PC-9 (cell line): ENCODE measurements around the gene UBQLN1. TPM values are rescaled to one million over a fixed set of nuclear protein-coding genes. Genes with fewer than 3 reads are reported as not detected.

Experiments
- BruUV-seq: library from RNA; stranded (reverse); fragments of 400-500 nt; replicated peaks from 2 replicates; lab custom pipeline; 2021; lab: Mats Ljungman, UMichigan
- CTCF ChIA-PET: fragments of 300-600 bp; sonication (Branson Sonifier 250); formaldehyde crosslinking; loops from one replicate; lab custom pipeline; 2022; ENCODE audit warnings: antibody characterized with exemption; lab: Charles Lee
- POLR2A ChIA-PET: fragments of 300-600 bp; sonication (Branson Sonifier 250); formaldehyde crosslinking; loops from one replicate; lab custom pipeline; 2022; ENCODE audit warnings: antibody characterized with exemption; ENCODE audit not compliant: unreplicated experiment; lab: Charles Lee
- DNase-seq, 2 experiments: peaks; one replicate each; pipeline versions ENCODE4 v3.0.0 to v3.0.0-alpha.2; 2015 to 2022; ENCODE audit warnings: mixed read lengths in 1 of 2
- H2AFZ ChIP-seq: fragments of 200-600 bp; sonication (generic); 2 replicates; pipeline ENCODE4 v1.8.1; 2017; ENCODE audit warnings: antibody characterized with exemption
- H3F3A ChIP-seq: fragments of 200-600 bp; sonication (generic); 2 replicates; pipeline ENCODE4 v1.8.1; 2017; ENCODE audit warnings: antibody characterized with exemption, mild to moderate bottlenecking, low read depth; ENCODE audit not compliant: insufficient read depth
- H3K27ac ChIP-seq: fragments of 200-600 bp; sonication (generic); 2 replicates; pipeline ENCODE4 v1.6.1; 2016; ENCODE audit warnings: mixed run types
- H3K27me3 ChIP-seq: fragments of 200-600 bp; sonication (generic); 2 replicates; pipeline ENCODE4 v1.6.1; 2016; ENCODE audit warnings: low read depth, mixed run types; ENCODE audit not compliant: insufficient read depth
- H3K36me3 ChIP-seq: fragments of 200-600 bp; sonication (generic); 2 replicates; pipeline ENCODE4 v1.6.1; 2016; ENCODE audit warnings: low read depth, mixed run types
- H3K4me1 ChIP-seq: fragments of 200-600 bp; sonication (generic); replicated peaks from 2 replicates; pipeline ENCODE4 v1.6.1; 2016; ENCODE audit warnings: mixed run types; ENCODE audit not compliant: insufficient read depth
- H3K4me2 ChIP-seq: fragments of 200-600 bp; sonication (generic); 2 replicates; pipeline ENCODE4 v1.6.1; 2017; ENCODE audit warnings: mixed run types
- H3K4me3 ChIP-seq: fragments of 200-600 bp; sonication (generic); 2 replicates; pipeline ENCODE4 v1.6.1; 2016; ENCODE audit warnings: mixed run types
- H3K79me2 ChIP-seq: fragments of 200-600 bp; sonication (generic); 2 replicates; pipeline ENCODE4 v1.6.1; 2017; ENCODE audit warnings: low read depth, mixed run types
- H3K9me2 ChIP-seq: fragments of 200-600 bp; sonication (generic); 2 replicates; pipeline ENCODE4 v1.8.1; 2017; ENCODE audit warnings: mild to moderate bottlenecking; ENCODE audit not compliant: insufficient read depth
- H3K9me3 ChIP-seq: fragments of 200-600 bp; sonication (generic); 2 replicates; pipeline ENCODE4 v1.8.1; 2016; ENCODE audit warnings: low read depth; ENCODE audit not compliant: insufficient read depth
- H4K20me1 ChIP-seq: fragments of 200-600 bp; sonication (generic); 2 replicates; pipeline ENCODE4 v1.8.1; 2017; ENCODE audit not compliant: insufficient read depth
- CTCF ChIP-seq: fragments of 200-600 bp; sonication (generic); conservative IDR thresholded peaks from 2 replicates; pipeline ENCODE4 v1.6.1; 2017; ENCODE audit warnings: mixed run types, antibody characterized with exemption, mild to moderate bottlenecking, moderate library complexity
- EZH2 ChIP-seq: fragments of 200-600 bp; sonication (generic); IDR thresholded peaks from 2 replicates; pipeline ENCODE4 v1.8.0; 2017; ENCODE audit warnings: antibody characterized with exemption, low read depth
- intact Hi-C: fragments of 100-400 bp; cut with micrococcal nuclease; formaldehyde crosslinking; loops from one replicate; pipeline ENCODE4 v1.10.0; 2022; ENCODE audit not compliant: unreplicated experiment
- total RNA-seq: library from RNA; stranded (reverse); gene quantifications from 2 replicates; pipeline ENCODE4 v1.2.3, GENCODE V29; 2021

The UBQLN1 gene
- total RNA-seq, 1 experiment from 2014 or later, result 129 TPM

GRCh38 chr9:83652433-83652832 lies 55.3 kb downstream of the UBQLN1 start:
- CTCF ChIA-PET, result no interaction called here
- BruUV-seq, result no TSS peak
- H3K27me3 ChIP-seq, result no peaks in the 10 kb centered on the region

GRCh38 chr9:83651558-83651957 lies 56.2 kb downstream of the UBQLN1 start:
- intact Hi-C loops, result no loop called here
- ChIA-PET CTCF (no interaction called here), POLR2A (no interaction called here)
- no peak overlapping the region for H3K4me2 ChIP-seq
- H3K27me3 ChIP-seq, result no peaks in the 10 kb centered on the region
- no peak for DNase-seq
- BruUV-seq, result no TSS peak
- H3K27ac ChIP-seq, result no peak overlapping the region
- no peaks in the 10 kb centered on the region for H3K9me2 ChIP-seq
- no peak overlapping the region for H3K4me3 ChIP-seq
- no peaks in the 10 kb centered on the region for H3K4me1 ChIP-seq
- 0 out of 2 replicates have a peak, but pooled peaks cover 4% of the 10 kb centered on the region for H3F3A ChIP-seq
- TF ChIP-seq CTCF (no peak), EZH2 (no peak)
- no peaks in the 10 kb centered on the region for H3K9me3 ChIP-seq
- no peak overlapping the region for H2AFZ ChIP-seq
- H4K20me1 ChIP-seq, result no peaks in the 10 kb centered on the region
- H3K79me2 ChIP-seq, result no peaks in the 10 kb centered on the region
- H3K36me3 ChIP-seq, result peaks cover 9% of the 10 kb centered on the region

More at GRCh38 chr9:83652433-83652832, 55.3 kb downstream of the UBQLN1 start:
- Histone ChIP-seq H3F3A (0 out of 2 replicates have a peak, but pooled peaks cover 4% of the 10 kb centered on the region), H3K9me2 (no peaks in the 10 kb centered on the region), H3K27ac (no peak overlapping the region), H2AFZ (no peak overlapping the region), H3K9me3 (no peaks in the 10 kb centered on the region), H3K4me3 (no peak overlapping the region), H3K79me2 (no peaks in the 10 kb centered on the region), H4K20me1 (no peaks in the 10 kb centered on the region), H3K4me1 (no peaks in the 10 kb centered on the region), H3K4me2 (no peak overlapping the region), H3K36me3 (peaks cover 9% of the 10 kb centered on the region)
- intact Hi-C loops, result no loop called here
- POLR2A ChIA-PET, result no interaction called here
- TF ChIP-seq EZH2 (no peak), CTCF (no peak)
- DNase-seq, result no peak

- no peaks in the 10 kb centered on the region for H3K27me3 ChIP-seq
- H3K79me2 ChIP-seq, result no peaks in the 10 kb centered on the region
- H3K9me3 ChIP-seq, result no peaks in the 10 kb centered on the region
- H3K4me2 ChIP-seq, result no peak overlapping the region
- no peak for DNase-seq
- peaks cover 4% of the 10 kb centered on the region; the same call in 1 of the 2 replicates for H3K36me3 ChIP-seq
- H3K4me3 ChIP-seq, result no peak overlapping the region
- no peak overlapping the region for H2AFZ ChIP-seq
- no peaks in the 10 kb centered on the region for H3K4me1 ChIP-seq
- POLR2A ChIA-PET, result no interaction called here
- intact Hi-C loops, result loop anchor here (1.0 to 2.0 kb wide), 2 partner anchors 315 to 445 kb away; no protein-coding TSS in a partner anchor
- H3K9me2 ChIP-seq, result no peaks in the 10 kb centered on the region
- no TSS peak for BruUV-seq
- 0 out of 2 replicates have a peak, but pooled peaks cover 4% of the 10 kb centered on the region for H3F3A ChIP-seq
- CTCF ChIA-PET, result interaction anchor here (0.5 to 0.7 kb wide), 2 partner anchors 19 to 546 kb away, joined by 4 read pairs; no protein-coding TSS in a partner anchor
- no peak overlapping the region for H3K27ac ChIP-seq
- no peaks in the 10 kb centered on the region for H4K20me1 ChIP-seq
- no peak for TF ChIP-seq EZH2
- no peak for TF ChIP-seq CTCF
These were observed 58.2 kb downstream of the UBQLN1 start for GRCh38 chr9:83649515-83649914.
